D721Med (cell line): Measurements from ENCODE around the gene B4GALNT1.

Experiments
- DNase-seq: peaks from one replicate; pipeline ENCODE4 v3.0.0; 2011; ENCODE audit warnings: low spot score; ENCODE audit not compliant: insufficient read length
- FAIRE-seq: peaks from 2 replicates; lab custom pipeline; 2011; peaks lifted over from hg19 to GRCh38; lab: Jason Lieb, UNC
- CTCF ChIP-seq: IDR thresholded peaks from 2 replicates; pipeline ENCODE4 v1.5.1; 2012; ENCODE audit warnings: mild to moderate bottlenecking, control low read depth; ENCODE audit not compliant: insufficient read depth; ENCODE audit errors: missing control alignments

The B4GALNT1 gene

GRCh38 chr12:57586832-57587429 lies 46.1 kb downstream of the B4GALNT1 start:
- DNase-seq (no peak), FAIRE-seq (no peak)
- no peak for TF ChIP-seq CTCF

GRCh38 chr12:57586128-57586527 lies 46.9 kb downstream of the B4GALNT1 start:
- DNase-seq (no peak), FAIRE-seq (no peak)
- TF ChIP-seq CTCF: no peak

GRCh38 chr12:57585156-57585555 lies 47.8 kb downstream of the B4GALNT1 start:
- no peak for TF ChIP-seq CTCF
- FAIRE-seq (no peak), DNase-seq (no peak)

GRCh38 chr12:57584690-57585089 lies 48.3 kb downstream of the B4GALNT1 start:
- no peak for DNase-seq
- no peak for FAIRE-seq
- TF ChIP-seq CTCF: no peak

GRCh38 chr12:57584050-57584449 lies 49.0 kb downstream of the B4GALNT1 start:
- FAIRE-seq (no peak), DNase-seq (no peak)
- no peak for TF ChIP-seq CTCF

GRCh38 chr12:57583008-57583831 lies 49.8 kb downstream of the B4GALNT1 start:
- TF ChIP-seq CTCF: peak; percentile 97
- DNase-seq (peak; percentile 78), FAIRE-seq (no peak)

- DNase-seq (no peak), FAIRE-seq (no peak)
- no peak for TF ChIP-seq CTCF
Observed at GRCh38 chr12:57582440-57582839, 50.6 kb downstream of the B4GALNT1 start.
